ENCODE measurements around the gene RAP1GAP2. TPM values are rescaled to one million over a fixed set of nuclear protein-coding genes. Genes with fewer than 3 reads are reported as not detected.
"Not testable (repeated sequence)": the region's sequence is repeated elsewhere in the genome, so short reads cannot be mapped to it uniquely, and the experiment has no call there.

RAP1GAP2 gene
- total RNA-seq, 4 donors from 2014 or later, result 4.9 to 12.4 (median 10.0) TPM

DNA sequence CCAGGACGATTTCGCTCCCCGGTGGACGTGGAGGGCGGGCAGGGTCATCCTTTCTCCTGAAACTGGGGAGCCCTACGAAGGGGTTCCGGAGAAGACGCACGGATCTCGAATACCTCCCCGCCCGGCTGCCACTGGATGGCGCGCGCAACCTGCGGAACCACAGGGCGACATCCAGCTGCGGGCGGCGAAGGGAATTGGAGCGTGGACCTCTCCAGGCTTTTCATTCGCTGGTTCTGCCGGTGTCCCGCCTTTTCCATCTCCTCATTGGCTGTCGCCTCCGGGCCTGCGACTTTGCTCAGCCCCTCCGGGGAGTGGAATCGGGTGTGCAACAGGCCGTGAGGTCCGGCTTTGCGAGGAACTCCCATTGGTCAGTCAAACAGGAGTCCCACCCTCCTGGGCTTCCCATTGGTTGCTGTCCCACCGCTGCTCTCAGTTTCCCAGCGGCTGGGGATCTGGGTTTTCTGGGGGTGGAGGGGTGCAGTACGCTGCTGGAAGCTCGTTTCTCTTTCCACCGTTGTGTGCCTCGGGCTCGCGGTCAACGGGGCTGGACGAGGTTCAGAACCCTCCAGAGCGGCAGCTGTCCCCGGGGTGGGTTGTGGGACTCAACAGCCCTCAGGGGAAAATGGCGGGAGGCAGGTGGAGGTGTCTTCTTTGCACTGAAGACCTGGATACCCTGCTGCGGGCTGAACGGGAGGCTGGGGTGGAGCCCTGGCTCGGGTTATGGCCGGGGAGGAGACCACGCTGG is 252.7 kb downstream of the RAP1GAP2 start:
- peaks cover 3 to 16% (median 4%) of the 10 kb centered on the region in 3 donors for H3K4me1 ChIP-seq
- peak overlapping the region; percentile 66 to 84 (median 80) for H3K27ac ChIP-seq
- DNase-seq, result peak; percentile 84
- TF ChIP-seq, protein P1, sequence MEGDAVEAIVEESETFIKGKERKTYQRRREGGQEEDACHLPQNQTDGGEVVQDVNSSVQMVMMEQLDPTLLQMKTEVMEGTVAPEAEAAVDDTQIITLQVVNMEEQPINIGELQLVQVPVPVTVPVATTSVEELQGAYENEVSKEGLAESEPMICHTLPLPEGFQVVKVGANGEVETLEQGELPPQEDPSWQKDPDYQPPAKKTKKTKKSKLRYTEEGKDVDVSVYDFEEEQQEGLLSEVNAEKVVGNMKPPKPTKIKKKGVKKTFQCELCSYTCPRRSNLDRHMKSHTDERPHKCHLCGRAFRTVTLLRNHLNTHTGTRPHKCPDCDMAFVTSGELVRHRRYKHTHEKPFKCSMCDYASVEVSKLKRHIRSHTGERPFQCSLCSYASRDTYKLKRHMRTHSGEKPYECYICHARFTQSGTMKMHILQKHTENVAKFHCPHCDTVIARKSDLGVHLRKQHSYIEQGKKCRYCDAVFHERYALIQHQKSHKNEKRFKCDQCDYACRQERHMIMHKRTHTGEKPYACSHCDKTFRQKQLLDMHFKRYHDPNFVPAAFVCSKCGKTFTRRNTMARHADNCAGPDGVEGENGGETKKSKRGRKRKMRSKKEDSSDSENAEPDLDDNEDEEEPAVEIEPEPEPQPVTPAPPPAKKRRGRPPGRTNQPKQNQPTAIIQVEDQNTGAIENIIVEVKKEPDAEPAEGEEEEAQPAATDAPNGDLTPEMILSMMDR (IDR thresholded peaks at IDR 0.05), result peak; percentile 67 to 95 (median 76)
- no peak for TF ChIP-seq POLR2A (IDR thresholded peaks at IDR 0.05)
- peaks cover 0 to 4% (median 4%) of the 10 kb centered on the region in 3 donors for H3K9me3 ChIP-seq
- 0 to 1% methylated on average over 11 to 33 of the region's 50 CpGs for WGBS, 2 donors
- no peaks in the 10 kb centered on the region for H3K36me3 ChIP-seq
- intact Hi-C loops (cut with DNase I), result loop anchor here (10.0 kb wide), 1 partner anchor 586 kb away; the partner anchor contains the start of genes CTNS and SHPK
- peaks cover 0 to 3% (median 0%) of the 10 kb centered on the region in 4 donors for H3K27me3 ChIP-seq
- peak overlapping the region; percentile 63 to 78 (median 72) for H3K4me3 ChIP-seq

DNA sequence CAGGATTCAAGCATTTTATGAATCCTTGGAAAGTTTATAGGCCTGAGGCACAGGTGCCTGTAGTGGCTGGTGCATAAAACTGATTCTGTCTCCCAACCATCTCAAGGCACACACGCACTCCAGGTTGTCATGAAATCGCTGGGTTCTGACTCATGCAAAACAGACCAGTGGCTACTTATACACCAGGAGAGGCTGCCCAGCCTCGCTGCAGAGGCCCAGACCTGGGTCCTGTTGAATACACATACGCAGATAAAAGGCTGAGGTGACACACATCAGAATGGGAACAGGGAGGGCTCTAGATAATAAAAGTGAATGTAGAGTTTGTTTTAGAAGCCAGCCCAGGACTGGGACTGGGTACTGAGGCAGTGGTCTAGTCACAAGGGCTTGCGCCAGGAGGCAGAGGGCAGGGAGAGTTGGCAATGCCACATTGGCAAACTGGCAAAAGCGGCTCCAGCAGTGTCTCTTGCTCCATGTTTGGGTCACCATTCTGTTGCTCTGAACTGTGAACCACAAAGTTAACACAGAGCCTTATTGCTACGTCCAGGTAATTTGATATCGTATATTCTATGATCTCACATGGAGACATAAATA is 253.6 kb downstream of the RAP1GAP2 start:
- 88 to 95% methylated on average over 7 of the region's 8 CpGs for WGBS, 2 donors
- no peak for DNase-seq
- Histone ChIP-seq H3K9me3 (no peaks in the 10 kb centered on the region), H3K4me1 (peaks cover 3 to 16% (median 4%) of the 10 kb centered on the region in 3 donors), H3K4me3 (peak overlapping the region in 3 of 4 donors; percentile 69 to 78 (median 74)), H3K27me3 (no peaks in the 10 kb centered on the region), H3K27ac (no peak overlapping the region), H3K36me3 (no peaks in the 10 kb centered on the region)
- intact Hi-C loops (cut with DNase I), result loop anchor here (10.0 kb wide), 1 partner anchor 585 kb away; the partner anchor contains the start of genes CTNS and SHPK
- TF ChIP-seq, protein P1 (IDR thresholded peaks at IDR 0.05), result no peak
- no peak for TF ChIP-seq POLR2A (IDR thresholded peaks at IDR 0.05)

DNA sequence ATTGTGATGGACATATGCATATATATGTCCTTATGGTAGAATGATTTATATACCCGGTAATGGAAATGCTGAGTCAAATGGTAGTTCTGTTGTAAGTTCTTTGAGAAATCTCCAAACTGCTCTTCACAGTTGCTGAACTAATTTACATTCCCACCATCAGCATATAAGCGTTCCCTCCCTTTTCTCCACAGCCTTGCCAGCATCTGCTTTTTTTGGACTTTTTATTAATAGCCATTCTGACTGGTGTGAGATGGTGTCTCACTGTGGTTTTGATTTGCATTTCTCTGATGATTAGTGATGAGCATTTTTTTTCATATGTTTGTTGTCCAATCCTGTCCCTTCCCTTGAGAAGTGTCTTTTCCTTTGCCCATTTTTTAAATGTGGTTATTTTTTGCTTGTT is 258.6 kb downstream of the RAP1GAP2 start:
- intact Hi-C loops (cut with DNase I); H3K27me3 ChIP-seq; H3K27ac ChIP-seq; H3K9me3 ChIP-seq; DNase-seq; H3K4me3 ChIP-seq; H3K36me3 ChIP-seq; H3K4me1 ChIP-seq: not testable (repeated sequence)
- WGBS, 2 donors, result 89% methylated on average over 1 of the region's 2 CpGs; no CpG with 5 or more reads in 1 of the 2 donors

DNA sequence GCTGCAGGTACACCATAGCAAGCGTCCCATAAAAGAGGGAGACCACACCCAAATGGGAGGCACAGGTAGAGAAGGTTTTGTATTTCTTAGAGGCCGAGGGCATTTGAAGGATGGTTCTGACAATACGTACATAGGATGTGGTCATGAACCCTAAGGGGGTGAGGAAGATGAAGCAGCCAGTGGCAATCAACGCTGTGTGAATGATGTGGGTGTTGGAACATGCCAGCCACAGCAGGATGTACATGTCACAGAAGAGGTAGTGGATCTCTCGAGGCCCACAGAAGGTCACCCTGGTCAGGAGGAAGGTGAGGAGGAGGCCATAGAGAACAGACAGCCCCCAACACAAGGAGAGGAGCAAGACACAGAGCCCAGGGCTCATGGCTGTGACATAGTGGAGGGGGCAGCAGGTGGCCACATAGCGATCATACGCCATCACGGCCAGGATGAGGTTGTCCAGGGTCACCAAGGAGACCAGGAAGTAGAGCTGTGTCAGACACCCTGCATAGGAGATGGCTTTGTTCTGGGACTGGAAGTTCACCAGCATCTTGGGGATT is 266.7 kb downstream of the RAP1GAP2 start:
- H3K4me3 ChIP-seq; H3K27ac ChIP-seq; H3K9me3 ChIP-seq; H3K27me3 ChIP-seq; DNase-seq; H3K4me1 ChIP-seq; intact Hi-C loops (cut with DNase I); H3K36me3 ChIP-seq: not testable (repeated sequence)
- 83 to 84% methylated on average over 4 to 7 of the region's 8 CpGs for WGBS, 2 donors

DNA sequence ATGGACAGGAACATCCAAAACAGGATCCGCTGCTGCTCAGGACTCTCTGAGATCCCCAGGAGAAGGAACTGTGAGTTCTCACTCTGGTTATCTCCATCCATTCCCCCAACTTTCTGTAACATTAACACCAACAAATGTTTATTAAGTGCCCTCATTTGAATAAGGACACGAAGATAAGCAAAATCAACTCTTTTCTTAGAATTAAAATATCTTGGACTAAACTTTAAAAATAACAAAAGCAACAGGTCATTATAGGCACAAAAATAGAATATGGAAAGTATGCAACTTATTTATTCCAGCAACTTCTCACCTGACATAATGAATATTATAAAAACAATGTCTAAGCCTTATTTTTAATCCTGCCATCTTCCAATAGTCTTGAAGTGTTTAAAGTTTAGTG is 267.3 kb downstream of the RAP1GAP2 start, which contains the start of gene OR1D5:
OR1D5 (minus strand) TSS at position 101 of the 400 bp plus-strand sequence; CDS start at position 101, 0 bp downstream.
- intact Hi-C loops (cut with DNase I), result not testable (repeated sequence)
- 20% methylated on average over 1 of the region's 2 CpGs; no CpG with 5 or more reads in 1 of the 2 donors for WGBS, 2 donors

DNA sequence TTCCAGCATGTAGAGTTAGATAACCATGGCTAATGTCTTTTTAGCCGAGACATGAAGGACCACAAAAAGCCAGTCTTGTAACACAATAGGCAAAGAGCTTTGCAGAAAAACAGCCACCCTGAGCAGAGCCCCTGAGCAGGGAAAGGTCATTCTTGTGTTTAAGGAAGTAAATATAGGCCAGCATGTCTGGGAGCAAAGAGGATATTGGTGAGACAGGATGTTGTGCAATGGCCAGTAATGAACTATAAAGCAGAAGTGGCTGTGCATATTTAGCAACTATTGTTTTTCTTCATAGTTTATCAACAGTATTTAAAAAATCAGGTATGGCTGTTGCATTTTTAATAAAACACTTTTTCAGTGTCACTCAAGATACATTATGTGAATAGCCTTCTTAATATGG is 269.0 kb downstream of the RAP1GAP2 start:
- H3K36me3 ChIP-seq; DNase-seq; H3K27me3 ChIP-seq; H3K27ac ChIP-seq; H3K4me3 ChIP-seq; H3K4me1 ChIP-seq; intact Hi-C loops (cut with DNase I); H3K9me3 ChIP-seq: not testable (repeated sequence)
- WGBS, 2 donors, result 40 to 43% methylated on average over 1 of the region's 1 CpG

More for the DNA sequence above, 267.3 kb downstream of the RAP1GAP2 start, which contains the start of gene OR1D5:
- not testable (repeated sequence) for H3K4me1 ChIP-seq, H3K4me3 ChIP-seq, H3K36me3 ChIP-seq, H3K27ac ChIP-seq, DNase-seq, H3K27me3 ChIP-seq, H3K9me3 ChIP-seq

DNA sequence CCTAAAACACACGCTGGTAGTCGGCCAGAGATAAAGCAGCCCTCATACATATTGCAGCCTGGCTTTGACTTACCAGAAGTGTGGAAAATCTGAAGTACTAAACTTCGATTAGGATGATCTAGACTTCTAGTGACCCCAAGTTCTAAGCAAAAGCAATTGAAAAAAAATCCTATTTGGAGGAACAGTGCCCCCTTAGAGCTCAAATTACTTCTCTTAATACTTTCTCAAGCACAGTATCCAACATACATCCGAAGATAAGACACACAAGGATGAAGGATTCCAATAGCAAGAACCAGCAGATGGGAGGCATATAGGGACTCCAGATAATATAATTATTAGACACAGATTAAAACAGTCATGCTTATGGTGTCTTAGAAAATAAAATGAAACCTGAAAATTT is 277.6 kb downstream of the RAP1GAP2 start:
- WGBS, 2 donors, result 39 to 52% methylated on average over 4 of the region's 4 CpGs
- not testable (repeated sequence) for DNase-seq, H3K4me3 ChIP-seq

More for the DNA sequence above, 277.6 kb downstream of the RAP1GAP2 start:
- intact Hi-C loops (cut with DNase I); H3K4me1 ChIP-seq; H3K9me3 ChIP-seq; H3K27me3 ChIP-seq; H3K36me3 ChIP-seq; H3K27ac ChIP-seq: not testable (repeated sequence)

Small RNA genes lying within 50 kb of the gene (small RNA-seq; reads per million reads assigned to genes)
- gene MIR1253, result 0 reads per million in 4 donors
- gene hsa-mir-1253, result 0 reads per million in 4 donors

Other genes starting within 250 kb of the RAP1GAP2 start
- gene PAFAH1B1, start 202.8 kb upstream of the RAP1GAP2 start, total RNA-seq, result 10 to 100 TPM; 33.4 to 91.6 (median 78.8) TPM
- gene CLUH, start 84.7 kb upstream of the RAP1GAP2 start, total RNA-seq, result 100 to 1,000 TPM in 3 of 4 donors, 10 to 100 TPM in 1; 89.2 to 164 (median 136) TPM
- gene CCDC92B, start 46.8 kb upstream of the RAP1GAP2 start, total RNA-seq, result under 1 TPM in 3 of 4 donors, not detected in 1; 0.15 to 0.57 (median 0.35) TPM